Left colon (tissue), 2 donors: Measurements from ENCODE around the gene LGALS16. TPM values are rescaled to one million over a fixed set of nuclear protein-coding genes. Genes with fewer than 3 reads are reported as not detected.
A peak's percentile ranks its signal among the peaks of the same experiment; 100 is the strongest.
"Not testable (repeated sequence)": the region's sequence is repeated elsewhere in the genome, so short reads cannot be mapped to it uniquely, and the experiment has no call there.

Experiments used
- ATAC-seq: fragments of 200-7000 bp; cut with Tn5 transposase; one replicate; pipeline ENCODE4 v1.9.1; 2020; ENCODE audit warnings: mild to moderate bottlenecking, moderate library complexity
- DNase-seq, 2 donors: peaks; one replicate each; pipeline ENCODE4 v3.0.0-alpha.2; 2020
- intact Hi-C, 2 donors: fragments of 100-400 bp; cut with DNase I in 1 of 2; cut with micrococcal nuclease in 1 of 2; formaldehyde crosslinking; loops; one replicate each; pipeline versions ENCODE4 v1.11.2 to v1.14.0; 2022; cut with DNase I, micrococcal nuclease
- long read RNA-seq: library from polyadenylated mRNA; unstranded; transcript quantifications from one replicate; pipeline ENCODE4 v2.0.0, GENCODE V29; 2021
- total RNA-seq, 2 donors: library from RNA; stranded (reverse); fragmentation: NEBNext Ultra II Directional; extraction: Animal tissue kit (Norgen Biotek cat#: 25700); gene quantifications; one replicate each; pipeline ENCODE4 v1.2.1, GENCODE V29; 2021
- donor health status: DM: no; HTN: no; CAD: no.
- donor health status: DM: yes; HTN: yes; CAD: no.

LGALS16 gene
- total RNA-seq: not detected
- long read RNA-seq: 0 reads

DNA sequence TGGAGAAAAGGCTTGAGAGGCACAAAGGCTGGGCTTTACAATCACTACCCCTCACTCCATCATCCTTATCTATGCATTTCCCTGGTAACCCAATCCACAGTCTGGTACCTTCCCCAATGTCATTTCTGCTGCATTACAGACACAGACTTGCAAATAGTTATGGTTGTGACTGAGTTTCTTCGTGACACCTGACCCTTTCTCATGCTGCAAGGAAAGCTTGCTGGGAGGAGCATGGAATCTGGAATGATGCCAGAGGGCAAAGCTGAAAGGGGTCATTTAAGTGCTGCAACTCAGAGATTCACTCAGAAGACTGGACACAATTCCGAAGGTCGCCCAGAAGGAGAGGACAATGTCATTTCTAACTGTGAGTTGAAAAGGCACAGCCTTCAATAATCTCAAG lies at the start of gene LGALS16:
Gene LGALS16, plus strand, starts transcription at position 301 of the 400 bp plus-strand sequence. Its CDS starts 49 bp downstream, at position 350.
- DNase-seq: no peak
- intact Hi-C loops: no loop called here
- ATAC-seq: no peak

- intact Hi-C loops: no loop called here
- ATAC-seq (no peak), DNase-seq (no peak)
These were observed 48.7 kb upstream of the LGALS16 start for GRCh38 chr19:39607021-39607420.

DNA sequence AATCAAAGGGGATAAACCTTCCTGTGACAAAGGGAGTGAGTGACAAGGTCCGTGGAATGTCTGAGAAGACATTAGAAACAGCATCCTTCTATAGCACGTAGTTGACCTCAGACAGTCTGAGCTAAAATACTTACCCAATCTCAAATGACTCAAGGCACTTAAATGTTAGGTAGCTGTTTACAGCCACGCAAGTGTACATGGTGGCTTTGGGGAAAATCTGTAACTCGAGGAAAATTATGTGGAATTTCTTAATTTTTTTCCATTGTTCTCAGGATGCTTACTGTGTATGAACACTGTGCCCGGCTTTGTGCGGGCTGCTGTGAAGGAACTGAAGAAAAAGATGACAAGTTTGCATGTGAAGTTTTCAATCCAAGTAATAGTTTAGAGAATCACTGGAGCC lies 48.2 kb upstream of the LGALS16 start:
- DNase-seq (no peak), ATAC-seq (no peak)
- intact Hi-C loops: no loop called here

GRCh38 chr19:39613597-39613996 lies 42.1 kb upstream of the LGALS16 start:
- DNase-seq: no peak
- no peak for ATAC-seq
- intact Hi-C loops: no loop called here

DNA sequence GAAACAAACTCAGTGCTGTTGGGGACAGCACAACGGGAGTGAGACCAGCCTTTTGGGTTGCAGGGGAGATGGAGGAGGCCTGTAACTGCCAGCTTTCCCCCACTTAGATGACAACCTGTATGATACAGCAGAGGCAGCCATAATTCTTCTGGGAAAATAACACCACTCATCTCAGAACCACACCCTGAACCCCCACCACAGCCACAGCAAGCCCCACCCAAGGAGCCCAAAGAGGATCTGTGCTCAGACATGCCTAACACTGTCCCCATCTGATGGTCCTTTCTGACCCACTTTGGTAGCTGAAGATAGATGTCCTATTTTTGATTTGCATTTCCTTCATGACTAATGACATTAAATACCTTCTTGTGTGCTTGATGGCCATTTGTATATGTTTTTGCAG lies 38.0 kb upstream of the LGALS16 start:
- DNase-seq: no peak
- intact Hi-C loops: no loop called here
- no peak for ATAC-seq

- ATAC-seq: no peak
- DNase-seq: no peak
- intact Hi-C loops: no loop called here
These were observed 31.8 kb upstream of the LGALS16 start for GRCh38 chr19:39623946-39624345.

DNA sequence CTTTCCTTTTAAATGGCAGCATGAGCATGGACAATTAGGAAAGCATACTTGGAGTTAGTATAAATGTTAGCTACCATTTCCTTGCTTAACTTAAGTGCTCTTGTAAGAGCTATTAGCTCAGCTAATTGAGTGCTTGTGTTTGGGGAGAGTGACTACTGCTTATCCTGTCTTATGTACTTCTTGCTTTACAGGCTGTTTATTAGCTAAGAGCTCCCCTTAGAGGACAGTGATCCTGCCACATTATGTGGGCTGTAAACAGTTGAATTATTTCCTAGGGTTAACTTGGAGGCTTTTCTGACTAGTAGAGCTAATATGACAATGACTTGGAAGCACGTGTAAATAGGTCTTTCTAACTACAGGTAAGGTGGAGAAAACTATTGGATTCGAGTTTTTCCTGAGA lies 28.1 kb upstream of the LGALS16 start:
- ATAC-seq, DNase-seq, intact Hi-C loops: not testable (repeated sequence)

GRCh38 chr19:39631178-39631577 lies 24.5 kb upstream of the LGALS16 start:
- intact Hi-C loops: no loop called here
- DNase-seq (no peak), ATAC-seq (no peak)

DNA sequence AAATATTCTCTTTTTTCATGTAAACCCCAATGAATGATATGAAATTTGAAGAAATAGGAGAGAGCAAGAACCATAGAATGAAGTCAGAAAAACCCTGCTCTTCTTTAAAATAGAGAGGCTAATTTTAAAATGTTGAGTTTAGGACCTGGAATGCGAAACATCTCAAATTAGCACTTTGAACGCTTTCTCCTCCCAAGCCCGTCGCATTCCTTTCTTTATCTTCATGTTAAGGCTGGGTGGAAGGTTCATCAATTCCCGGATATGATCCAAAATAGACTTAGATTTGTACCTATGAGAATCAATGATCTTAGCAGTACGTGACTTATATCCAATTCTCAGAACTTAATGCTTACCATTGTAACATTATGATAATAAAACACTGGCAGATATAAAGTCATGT lies 24.1 kb upstream of the LGALS16 start:
- ATAC-seq: no peak
- no peak for DNase-seq
- intact Hi-C loops: no loop called here

DNA sequence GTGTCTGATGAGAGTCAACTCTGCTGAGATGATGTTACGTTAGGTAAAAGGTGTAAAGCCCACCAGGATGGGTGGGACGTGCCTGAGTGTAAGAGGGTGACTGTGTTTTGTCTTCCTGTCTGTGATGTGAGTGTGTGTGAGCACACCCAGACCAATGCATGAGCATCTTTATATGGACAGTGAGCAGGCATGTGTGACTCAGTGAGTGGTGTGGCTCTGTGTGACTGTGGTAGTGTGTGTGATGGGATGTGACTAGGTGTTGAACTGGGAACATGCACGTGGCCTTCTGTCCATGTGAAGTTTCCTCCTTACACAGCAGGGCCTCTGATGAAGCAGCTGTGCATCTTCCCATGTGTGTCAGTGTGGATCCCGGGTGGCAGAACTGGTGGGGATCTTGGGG lies 17.8 kb upstream of the LGALS16 start:
- ATAC-seq (no peak), DNase-seq (no peak)
- intact Hi-C loops: no loop called here

DNA sequence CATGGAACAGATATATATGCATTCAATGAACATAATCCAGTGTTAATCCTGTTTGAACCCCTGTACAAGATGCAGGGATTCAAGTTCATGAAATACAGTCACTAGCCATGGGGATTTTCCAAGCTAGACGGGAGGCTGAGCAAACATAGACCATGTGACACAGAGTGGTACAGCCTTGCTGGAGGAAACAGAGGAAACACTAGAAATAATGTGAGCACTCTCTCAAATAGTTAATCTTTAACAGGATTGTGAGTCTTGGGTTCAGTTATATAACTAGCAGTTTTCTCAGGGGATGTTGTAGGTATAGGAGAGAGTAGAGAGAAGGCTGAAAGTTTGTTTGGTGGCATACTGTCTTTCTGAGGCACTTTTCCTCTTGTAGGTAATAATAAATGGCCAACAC lies 13.9 kb upstream of the LGALS16 start:
- ATAC-seq (no peak), DNase-seq (no peak)
- intact Hi-C loops: no loop called here

DNA sequence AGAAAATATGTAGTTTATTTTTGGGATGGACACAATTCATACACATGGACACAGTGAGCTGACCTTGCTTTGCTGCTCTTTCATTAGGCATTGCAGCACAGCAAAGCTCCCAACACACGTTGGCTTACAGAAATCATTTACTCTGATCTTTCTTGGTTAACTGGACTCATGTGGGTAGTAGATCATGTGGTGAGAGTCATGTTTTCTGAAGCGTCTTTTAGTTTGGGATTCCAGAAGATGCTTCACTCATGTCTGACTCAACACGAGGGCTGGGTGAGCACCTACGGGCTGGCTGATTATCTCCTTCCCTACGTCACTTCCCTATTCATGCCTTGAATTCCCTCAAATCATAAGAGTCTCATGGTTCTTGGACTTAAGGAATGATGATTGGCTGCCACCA lies 12.1 kb upstream of the LGALS16 start:
- ATAC-seq (no peak), DNase-seq (no peak)
- intact Hi-C loops: no loop called here

DNA sequence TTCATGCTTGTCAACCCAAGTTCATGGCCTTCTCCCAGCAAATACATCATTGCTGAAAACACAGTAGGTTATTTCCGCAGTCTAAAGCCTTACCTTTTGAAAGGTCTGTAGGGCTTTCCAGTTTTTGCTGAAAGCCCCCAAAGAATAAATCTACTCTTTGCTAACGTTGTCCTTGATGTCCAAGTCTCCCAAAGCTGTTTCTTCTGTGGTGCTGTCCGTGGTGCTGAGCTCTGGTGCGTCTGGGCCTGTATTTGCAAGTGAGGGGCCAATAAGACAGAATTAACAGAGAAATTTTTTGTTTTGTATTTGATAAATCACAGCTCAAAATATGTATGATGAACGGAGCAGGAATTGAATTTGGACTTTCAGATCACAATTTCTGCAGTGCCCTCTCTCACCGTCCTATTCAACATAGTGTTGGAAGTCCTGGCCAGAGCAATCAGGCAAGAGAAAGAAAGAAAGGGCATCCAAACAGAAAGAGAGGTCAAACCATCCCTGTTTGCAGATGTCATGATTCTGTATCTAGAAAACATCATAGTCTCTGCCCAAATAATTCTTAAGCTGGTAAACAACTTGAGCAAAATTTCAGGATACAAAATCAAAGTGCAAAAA lies 9.8 kb upstream of the LGALS16 start:
- ATAC-seq: no peak
- intact Hi-C loops: no loop called here
- no peak for DNase-seq

- intact Hi-C loops: no loop called here
- no peak for ATAC-seq
- no peak for DNase-seq
These were observed 7.8 kb upstream of the LGALS16 start for GRCh38 chr19:39647918-39648317.

GRCh38 chr19:39659791-39660190 lies 4.1 kb downstream of the LGALS16 start:
- no peak for ATAC-seq
- DNase-seq: no peak
- intact Hi-C loops: no loop called here

DNA sequence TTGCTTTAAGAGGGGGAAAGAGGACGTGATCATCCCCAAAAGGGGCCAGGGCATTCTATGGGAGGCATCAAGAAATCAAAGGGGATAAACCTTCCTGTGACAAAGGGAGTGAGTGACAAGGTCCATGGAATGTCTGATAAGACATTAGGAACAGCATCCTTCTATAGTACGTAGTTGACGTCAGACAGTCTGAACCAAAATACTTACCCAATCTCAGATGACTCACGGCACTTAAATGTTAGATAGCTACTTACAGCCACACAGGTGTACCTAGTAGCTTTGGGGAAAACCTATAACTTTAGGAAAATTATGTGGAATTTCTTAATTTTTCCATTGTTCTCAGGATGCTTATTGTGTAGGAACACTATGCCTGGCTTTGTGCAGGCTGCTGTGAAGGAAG lies 4.9 kb downstream of the LGALS16 start:
- DNase-seq (no peak), ATAC-seq (no peak)
- intact Hi-C loops: no loop called here

DNA sequence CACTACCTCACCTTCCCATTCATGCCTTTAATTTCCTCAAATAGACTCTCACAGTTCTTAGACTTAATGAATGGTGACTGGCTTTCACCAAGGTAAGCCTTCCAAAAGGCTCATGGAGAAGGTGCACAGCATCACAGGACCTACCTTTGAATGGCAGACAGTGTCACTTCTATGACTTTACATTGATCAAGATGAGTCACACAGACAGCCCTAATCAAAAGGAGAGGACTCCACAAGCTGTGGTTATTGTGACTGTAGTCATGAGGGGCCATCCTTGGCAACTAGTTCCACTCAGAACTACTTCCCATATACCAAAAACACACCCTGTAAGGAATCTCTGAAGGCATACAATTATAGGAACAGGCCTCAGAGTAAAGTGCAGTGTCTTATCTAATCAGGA lies 5.9 kb downstream of the LGALS16 start:
- DNase-seq: no peak
- intact Hi-C loops: no loop called here
- no peak for ATAC-seq

DNA sequence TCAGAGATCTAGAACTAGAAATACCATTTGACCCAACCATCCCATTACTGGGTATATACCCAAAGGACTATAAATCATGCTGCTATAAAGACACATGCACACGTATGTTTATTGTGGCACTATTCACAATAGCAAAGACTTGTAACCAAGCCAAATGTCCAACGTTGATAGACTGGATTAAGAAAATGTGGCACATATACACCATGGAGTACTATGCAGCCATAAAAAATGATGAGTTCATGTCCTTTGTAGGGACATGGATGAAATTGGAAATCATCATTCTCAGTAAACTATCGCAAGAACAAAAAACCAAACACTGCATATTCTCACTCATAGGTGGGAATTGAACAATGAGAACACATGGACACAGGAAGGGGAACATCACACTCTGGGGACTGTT lies 14.1 kb downstream of the LGALS16 start:
- intact Hi-C loops: loop anchor here in 1 of 2 donors (10.0 kb wide), 1 partner anchor 115 kb away; no protein-coding TSS in a partner anchor
- not testable (repeated sequence) for DNase-seq, ATAC-seq

GRCh38 chr19:39670998-39671397 lies 15.3 kb downstream of the LGALS16 start:
- DNase-seq: no peak
- no peak for ATAC-seq
- intact Hi-C loops: loop anchor here in 1 of 2 donors (10.0 kb wide), 1 partner anchor 116 kb away; no protein-coding TSS in a partner anchor

DNA sequence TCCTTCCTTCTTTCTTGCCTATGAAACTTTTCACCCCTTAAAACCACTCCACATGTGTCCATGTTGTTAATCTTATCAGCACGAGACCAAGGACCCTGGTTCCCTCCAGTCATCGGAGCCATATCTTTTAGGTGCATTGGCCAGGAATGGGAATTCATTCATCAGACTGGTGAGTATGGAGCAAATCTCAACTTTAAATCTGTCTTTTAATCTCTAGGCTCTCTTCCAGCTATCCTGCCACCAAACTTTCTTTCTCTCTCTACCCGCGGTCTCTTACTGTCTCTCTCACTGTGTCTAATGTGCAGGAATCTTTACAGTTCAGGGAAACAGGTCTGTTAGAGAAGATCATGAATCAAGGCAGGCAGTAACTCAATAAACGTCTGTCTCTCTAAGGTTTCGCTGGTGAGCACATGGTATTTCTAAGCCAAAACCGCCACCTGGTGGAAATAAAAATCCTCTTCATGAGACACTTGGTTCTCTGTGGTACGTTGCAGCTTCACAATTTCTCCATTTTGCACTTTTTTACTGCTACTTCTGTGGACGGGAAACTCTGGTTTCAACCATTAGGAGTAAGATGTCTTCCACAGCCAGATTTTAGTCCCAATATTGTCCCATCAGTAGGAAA lies 16.1 kb downstream of the LGALS16 start:
- ATAC-seq (peak; percentile 71), DNase-seq (peak in 1 of 2 donors; percentile 12)
- intact Hi-C loops: loop anchor here in 1 of 2 donors (10.0 kb wide), 1 partner anchor 117 kb away; no protein-coding TSS in a partner anchor

DNA sequence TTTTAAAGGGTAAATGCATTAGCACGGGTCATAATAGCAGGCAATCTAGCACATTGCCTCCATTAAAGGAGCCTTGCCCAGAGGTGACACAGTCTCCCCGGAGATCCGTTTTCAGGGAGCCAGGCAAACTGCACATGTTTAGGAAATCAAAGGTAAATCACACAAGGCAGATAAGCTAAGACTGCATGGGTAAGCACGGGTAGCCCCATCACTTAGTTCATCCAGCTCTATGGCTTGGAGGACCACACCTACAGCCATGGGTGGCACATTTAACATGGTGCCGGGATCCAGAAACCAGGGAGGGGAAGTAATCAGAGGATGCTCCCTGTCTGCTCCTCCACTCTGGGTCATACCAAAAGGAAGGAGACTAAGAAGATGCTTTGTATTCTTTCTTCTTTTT lies 16.8 kb downstream of the LGALS16 start:
- no peak for DNase-seq
- intact Hi-C loops: loop anchor here in 1 of 2 donors (10.0 kb wide), 1 partner anchor 118 kb away; no protein-coding TSS in a partner anchor
- no peak for ATAC-seq
